HL-60 (cell line): ENCODE measurements around the gene TPM1.

ENCODE experiments used
- DNase-seq, 2 experiments: peaks; one replicate each; pipeline ENCODE4 v3.0.0-alpha.2; 2010 to 2020; ENCODE audit warnings: low read depth in 1 of 2, low spot score in 1 of 2
- H3K27ac ChIP-seq: fragments of 250-450 bp; sonication (Bioruptor Pico); replicated peaks from 2 replicates; pipeline ENCODE4 v1.5.1; 2020; ENCODE audit warnings: mild to moderate bottlenecking, moderate library complexity
- H3K27me3 ChIP-seq: fragments of 250-450 bp; sonication (Bioruptor Pico); 2 replicates; pipeline ENCODE4 v1.5.1; 2021; ENCODE audit warnings: mild to moderate bottlenecking, moderate library complexity; ENCODE audit not compliant: insufficient read depth, poor library complexity, severe bottlenecking
- H3K4me3 ChIP-seq: replicated peaks from 2 replicates; pipeline ENCODE4 v1.5.1; 2011; ENCODE audit warnings: mild to moderate bottlenecking, control low read depth, low read length; ENCODE audit not compliant: insufficient read depth
- GABPA ChIP-seq: IDR thresholded peaks from 2 replicates; pipeline ENCODE4 v1.6.1; 2012; ENCODE audit warnings: low read depth
- POLR2AphosphoS5 ChIP-seq: IDR thresholded peaks from 2 replicates; pipeline ENCODE4 v1.6.1; 2012; ENCODE audit warnings: low read depth
- SPI1 ChIP-seq: IDR thresholded peaks from 2 replicates; pipeline ENCODE4 v1.6.1; 2012; ENCODE audit warnings: low read depth, mild to moderate bottlenecking, borderline replicate concordance
- TF ChIP-seq, protein P1 (sequence below): IDR thresholded peaks from 2 replicates; pipeline ENCODE4 v1.6.1; 2012; ENCODE audit warnings: low read depth; ENCODE audit not compliant: insufficient replicate concordance
- TF ChIP-seq, protein P2 (sequence below): IDR thresholded peaks from one replicate; pipeline ENCODE4 v1.5.1; 2011; ENCODE audit warnings: low read length, control low read depth, inconsistent platforms; ENCODE audit not compliant: insufficient read depth

TPM1 gene

DNA sequence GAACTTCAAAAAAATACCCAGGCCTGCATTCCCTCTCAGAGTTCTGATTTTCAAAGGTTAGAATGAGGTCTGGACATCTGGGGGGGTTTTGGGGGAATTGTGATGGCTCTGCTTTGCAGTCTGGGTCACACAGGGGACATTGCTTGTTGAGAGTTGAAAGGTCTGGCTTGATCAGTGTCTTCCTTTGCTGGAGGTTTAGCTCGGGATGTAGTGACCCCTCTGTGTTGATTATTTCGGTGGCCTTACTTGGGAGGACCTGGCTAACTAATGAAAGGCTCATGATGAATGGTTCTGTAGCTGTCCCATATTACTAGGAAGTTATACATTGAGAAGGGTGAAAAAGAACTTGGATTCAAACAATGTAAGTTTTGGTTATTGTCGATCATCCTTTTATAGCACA lies 23.7 kb downstream of the TPM1 start:
- Histone ChIP-seq H3K27ac (no peak overlapping the region), H3K27me3 (no peaks in the 10 kb centered on the region), H3K4me3 (no peak overlapping the region)
- DNase-seq: no peak
- TF ChIP-seq, protein P1, sequence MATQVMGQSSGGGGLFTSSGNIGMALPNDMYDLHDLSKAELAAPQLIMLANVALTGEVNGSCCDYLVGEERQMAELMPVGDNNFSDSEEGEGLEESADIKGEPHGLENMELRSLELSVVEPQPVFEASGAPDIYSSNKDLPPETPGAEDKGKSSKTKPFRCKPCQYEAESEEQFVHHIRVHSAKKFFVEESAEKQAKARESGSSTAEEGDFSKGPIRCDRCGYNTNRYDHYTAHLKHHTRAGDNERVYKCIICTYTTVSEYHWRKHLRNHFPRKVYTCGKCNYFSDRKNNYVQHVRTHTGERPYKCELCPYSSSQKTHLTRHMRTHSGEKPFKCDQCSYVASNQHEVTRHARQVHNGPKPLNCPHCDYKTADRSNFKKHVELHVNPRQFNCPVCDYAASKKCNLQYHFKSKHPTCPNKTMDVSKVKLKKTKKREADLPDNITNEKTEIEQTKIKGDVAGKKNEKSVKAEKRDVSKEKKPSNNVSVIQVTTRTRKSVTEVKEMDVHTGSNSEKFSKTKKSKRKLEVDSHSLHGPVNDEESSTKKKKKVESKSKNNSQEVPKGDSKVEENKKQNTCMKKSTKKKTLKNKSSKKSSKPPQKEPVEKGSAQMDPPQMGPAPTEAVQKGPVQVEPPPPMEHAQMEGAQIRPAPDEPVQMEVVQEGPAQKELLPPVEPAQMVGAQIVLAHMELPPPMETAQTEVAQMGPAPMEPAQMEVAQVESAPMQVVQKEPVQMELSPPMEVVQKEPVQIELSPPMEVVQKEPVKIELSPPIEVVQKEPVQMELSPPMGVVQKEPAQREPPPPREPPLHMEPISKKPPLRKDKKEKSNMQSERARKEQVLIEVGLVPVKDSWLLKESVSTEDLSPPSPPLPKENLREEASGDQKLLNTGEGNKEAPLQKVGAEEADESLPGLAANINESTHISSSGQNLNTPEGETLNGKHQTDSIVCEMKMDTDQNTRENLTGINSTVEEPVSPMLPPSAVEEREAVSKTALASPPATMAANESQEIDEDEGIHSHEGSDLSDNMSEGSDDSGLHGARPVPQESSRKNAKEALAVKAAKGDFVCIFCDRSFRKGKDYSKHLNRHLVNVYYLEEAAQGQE: no peak
- TF ChIP-seq SPI1 (no peak), GABPA (no peak), POLR2AphosphoS5 (no peak)
- TF ChIP-seq, protein P2, sequence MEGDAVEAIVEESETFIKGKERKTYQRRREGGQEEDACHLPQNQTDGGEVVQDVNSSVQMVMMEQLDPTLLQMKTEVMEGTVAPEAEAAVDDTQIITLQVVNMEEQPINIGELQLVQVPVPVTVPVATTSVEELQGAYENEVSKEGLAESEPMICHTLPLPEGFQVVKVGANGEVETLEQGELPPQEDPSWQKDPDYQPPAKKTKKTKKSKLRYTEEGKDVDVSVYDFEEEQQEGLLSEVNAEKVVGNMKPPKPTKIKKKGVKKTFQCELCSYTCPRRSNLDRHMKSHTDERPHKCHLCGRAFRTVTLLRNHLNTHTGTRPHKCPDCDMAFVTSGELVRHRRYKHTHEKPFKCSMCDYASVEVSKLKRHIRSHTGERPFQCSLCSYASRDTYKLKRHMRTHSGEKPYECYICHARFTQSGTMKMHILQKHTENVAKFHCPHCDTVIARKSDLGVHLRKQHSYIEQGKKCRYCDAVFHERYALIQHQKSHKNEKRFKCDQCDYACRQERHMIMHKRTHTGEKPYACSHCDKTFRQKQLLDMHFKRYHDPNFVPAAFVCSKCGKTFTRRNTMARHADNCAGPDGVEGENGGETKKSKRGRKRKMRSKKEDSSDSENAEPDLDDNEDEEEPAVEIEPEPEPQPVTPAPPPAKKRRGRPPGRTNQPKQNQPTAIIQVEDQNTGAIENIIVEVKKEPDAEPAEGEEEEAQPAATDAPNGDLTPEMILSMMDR: no peak

DNA sequence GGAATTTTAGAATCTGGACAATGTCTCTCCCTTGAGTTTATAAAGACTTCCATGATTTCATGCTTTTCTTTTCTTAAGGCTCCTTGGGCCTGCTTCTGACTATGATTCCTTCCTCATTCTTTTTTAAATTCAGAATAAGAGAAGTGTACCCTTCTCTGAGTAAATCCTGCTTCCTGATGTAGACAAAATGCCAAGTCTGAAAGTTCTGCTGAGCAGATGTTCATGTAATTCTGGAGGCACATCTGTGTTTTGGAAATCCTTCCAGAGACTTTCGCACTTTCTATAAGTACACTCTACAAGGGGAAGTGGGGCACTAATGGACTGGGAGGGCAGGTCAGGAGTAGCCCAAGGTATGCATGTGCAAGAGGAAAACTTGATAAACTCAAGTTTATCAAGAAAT lies 24.8 kb downstream of the TPM1 start:
- Histone ChIP-seq H3K4me3 (no peak overlapping the region), H3K27me3 (no peaks in the 10 kb centered on the region), H3K27ac (no peak overlapping the region)
- no peak for TF ChIP-seq SPI1
- TF ChIP-seq GABPA: no peak
- TF ChIP-seq, protein P2: no peak
- TF ChIP-seq, protein P1: no peak
- no peak for TF ChIP-seq POLR2AphosphoS5
- DNase-seq: no peak

DNA sequence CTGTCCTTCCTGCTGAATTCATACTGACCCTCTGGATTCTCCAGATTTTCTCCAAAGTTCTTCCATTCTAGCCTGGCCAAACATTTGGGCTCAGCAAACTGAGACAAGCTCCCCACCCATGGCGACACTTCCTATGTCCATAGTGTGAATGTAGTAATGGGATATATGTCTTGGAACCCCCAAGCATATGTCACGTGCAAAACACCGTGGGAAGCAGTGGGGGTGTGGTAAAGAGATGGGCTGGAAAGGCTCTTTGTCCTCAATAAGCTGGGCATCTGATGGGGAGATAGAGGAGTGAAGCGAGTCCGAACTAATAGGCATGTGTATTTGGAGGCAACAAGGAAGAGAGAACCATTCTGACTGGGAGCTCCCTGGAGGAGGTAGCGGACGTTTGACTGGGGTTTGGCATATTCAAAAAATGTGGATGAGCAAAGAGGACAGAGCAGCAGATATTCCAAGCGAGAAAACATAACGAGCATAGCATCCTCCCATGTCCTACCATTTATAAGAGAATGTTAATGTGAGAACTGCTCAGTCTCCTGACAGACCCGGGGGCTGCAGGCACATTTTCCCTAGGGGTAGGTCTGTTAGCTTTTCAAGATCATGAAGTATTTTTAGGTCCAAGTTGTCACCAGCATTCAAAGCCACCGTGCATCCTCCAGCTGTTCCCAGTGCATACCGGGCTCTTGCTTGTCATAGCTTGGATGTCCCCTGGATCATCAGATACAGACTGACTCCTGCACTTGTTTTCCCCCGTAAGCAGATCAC lies 25.6 kb downstream of the TPM1 start:
- H3K4me3 ChIP-seq: no peak overlapping the region
- H3K27me3 ChIP-seq: no peaks in the 10 kb centered on the region
- no peak overlapping the region for H3K27ac ChIP-seq
- no peak for DNase-seq
- TF ChIP-seq POLR2AphosphoS5 (no peak), SPI1 (no peak), GABPA (no peak)
- TF ChIP-seq, protein P2: no peak
- TF ChIP-seq, protein P1: no peak
